ENCODE results near the gene SSR1.
"Not testable (repeated sequence)": the region's sequence is repeated elsewhere in the genome, so short reads cannot be mapped to it uniquely, and the experiment has no call there.

DNA sequence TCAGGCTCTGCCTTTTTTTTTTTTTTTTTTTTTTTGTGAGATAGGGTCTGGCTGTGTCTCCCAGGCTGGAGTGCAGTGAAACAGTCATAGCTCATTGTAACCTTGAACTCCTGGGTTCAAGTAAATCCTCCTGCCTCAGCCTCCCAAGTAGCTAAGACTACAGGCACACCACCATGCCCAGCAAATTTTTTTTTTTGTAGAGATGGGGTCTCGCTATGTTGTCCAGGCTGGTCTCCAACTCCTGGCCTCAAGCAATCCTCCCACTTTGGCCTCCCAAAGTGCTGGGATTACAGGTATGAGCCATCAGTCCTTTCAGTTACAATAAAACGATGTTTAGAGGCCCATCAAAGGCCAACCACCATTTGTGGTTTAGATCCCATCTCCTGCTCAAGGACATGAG lies 6.4 kb upstream of the SSR1 start:
- TF ChIP-seq, protein P1, sequence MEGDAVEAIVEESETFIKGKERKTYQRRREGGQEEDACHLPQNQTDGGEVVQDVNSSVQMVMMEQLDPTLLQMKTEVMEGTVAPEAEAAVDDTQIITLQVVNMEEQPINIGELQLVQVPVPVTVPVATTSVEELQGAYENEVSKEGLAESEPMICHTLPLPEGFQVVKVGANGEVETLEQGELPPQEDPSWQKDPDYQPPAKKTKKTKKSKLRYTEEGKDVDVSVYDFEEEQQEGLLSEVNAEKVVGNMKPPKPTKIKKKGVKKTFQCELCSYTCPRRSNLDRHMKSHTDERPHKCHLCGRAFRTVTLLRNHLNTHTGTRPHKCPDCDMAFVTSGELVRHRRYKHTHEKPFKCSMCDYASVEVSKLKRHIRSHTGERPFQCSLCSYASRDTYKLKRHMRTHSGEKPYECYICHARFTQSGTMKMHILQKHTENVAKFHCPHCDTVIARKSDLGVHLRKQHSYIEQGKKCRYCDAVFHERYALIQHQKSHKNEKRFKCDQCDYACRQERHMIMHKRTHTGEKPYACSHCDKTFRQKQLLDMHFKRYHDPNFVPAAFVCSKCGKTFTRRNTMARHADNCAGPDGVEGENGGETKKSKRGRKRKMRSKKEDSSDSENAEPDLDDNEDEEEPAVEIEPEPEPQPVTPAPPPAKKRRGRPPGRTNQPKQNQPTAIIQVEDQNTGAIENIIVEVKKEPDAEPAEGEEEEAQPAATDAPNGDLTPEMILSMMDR (IDR thresholded peaks at IDR 0.05) = not testable (repeated sequence)
- not testable (repeated sequence) for TF ChIP-seq POLR2A (IDR thresholded peaks at IDR 0.05)

All from Peyer's patch (tissue), 4 donors.